SU-DHL-6 (cell line): Measurements from ENCODE around the gene USP46.

Source experiments
- H2AFZ ChIP-seq: fragments of 200-600 bp; sonication (generic); 2 replicates; pipeline ENCODE4 v1.6.1; 2014; ENCODE audit warnings: low read depth, mild to moderate bottlenecking, moderate library complexity, mixed read lengths, antibody characterized with exemption, low read length; ENCODE audit not compliant: severe bottlenecking
- H3F3A ChIP-seq: fragments of 200-600 bp; shearing (Covaris generic); 2 replicates; pipeline ENCODE4 v1.6.0; 2016; ENCODE audit warnings: antibody characterized with exemption, mild to moderate bottlenecking; ENCODE audit not compliant: insufficient read depth
- H3K27ac ChIP-seq: fragments of 200-600 bp; sonication (generic); 2 replicates; pipeline ENCODE4 v1.5.1; 2016; ENCODE audit warnings: low read depth, mild to moderate bottlenecking, low read length, moderate library complexity, mixed read lengths
- H3K27me3 ChIP-seq: fragments of 200-600 bp; sonication (generic), shearing (Covaris generic); 2 replicates; pipeline ENCODE4 v1.6.0; 2014; ENCODE audit warnings: mild to moderate bottlenecking, low read length
- H3K36me3 ChIP-seq: fragments of 200-600 bp; sonication (generic); 2 replicates; pipeline ENCODE4 v1.6.1; 2014; ENCODE audit warnings: mild to moderate bottlenecking, low read length, mixed read lengths
- H3K4me2 ChIP-seq: fragments of 300-600, 200-600 bp; shearing (Covaris generic), sonication (generic); 2 replicates; pipeline ENCODE4 v1.6.0; 2014; ENCODE audit warnings: low read length, low read depth, mild to moderate bottlenecking; ENCODE audit not compliant: poor library complexity, severe bottlenecking
- H3K4me3 ChIP-seq: fragments of 200-600 bp; sonication (generic); 2 replicates; pipeline ENCODE4 v1.5.1; 2014; ENCODE audit warnings: antibody characterized with exemption, low read length, mild to moderate bottlenecking, mixed read lengths; ENCODE audit not compliant: insufficient read depth, poor library complexity, severe bottlenecking
- H3K79me2 ChIP-seq: fragments of 200-600 bp; sonication (generic); 2 replicates; pipeline ENCODE4 v1.6.1; 2014; ENCODE audit warnings: mild to moderate bottlenecking, low read length, moderate library complexity; ENCODE audit not compliant: insufficient read depth
- H3K9ac ChIP-seq: fragments of 200-600 bp; sonication (generic); 2 replicates; pipeline ENCODE4 v1.7.0; 2014; ENCODE audit warnings: mild to moderate bottlenecking, low read length
- H3K9me2 ChIP-seq: fragments of 200-600 bp; sonication (generic); replicated peaks from 2 replicates; pipeline ENCODE4 v1.6.1; 2014; ENCODE audit warnings: low read length; ENCODE audit not compliant: insufficient read depth
- H3K9me3 ChIP-seq: fragments of 200-600 bp; sonication (generic); 2 replicates; pipeline ENCODE4 v1.6.1; 2014; ENCODE audit warnings: low read length, mixed read lengths; ENCODE audit not compliant: insufficient read depth
- H4K20me1 ChIP-seq: fragments of 200-600 bp; sonication (generic); 2 replicates; pipeline ENCODE4 v1.6.1; 2014; ENCODE audit warnings: low read depth, mild to moderate bottlenecking, antibody characterized with exemption, low read length, moderate library complexity, mixed read lengths
- CTCF ChIP-seq: fragments of 200-600 bp; sonication (generic); IDR thresholded peaks from one replicate; pipeline ENCODE4 v1.5.1; 2017; ENCODE audit warnings: antibody characterized with exemption, mild to moderate bottlenecking, low read length, moderate library complexity; ENCODE audit not compliant: insufficient read depth, poor library complexity, severe bottlenecking
- EZH2phosphoT487 ChIP-seq: fragments of 200-600 bp; sonication (generic), shearing (Covaris generic); conservative IDR thresholded peaks from 2 replicates; pipeline ENCODE4 v1.6.1; 2018; ENCODE audit warnings: mild to moderate bottlenecking, antibody characterized with exemption, low read length, moderate library complexity, mixed read lengths

The USP46 gene

GRCh38 chr4:52572936-52573485 is 86.1 kb downstream of the USP46 start:
- H2AFZ ChIP-seq: no peak overlapping the region
- H3K36me3 ChIP-seq: no peaks in the 10 kb centered on the region
- H4K20me1 ChIP-seq: no peaks in the 10 kb centered on the region
- no peaks in the 10 kb centered on the region for H3F3A ChIP-seq
- no peaks in the 10 kb centered on the region for H3K9me2 ChIP-seq
- no peaks in the 10 kb centered on the region for H3K9me3 ChIP-seq
- H3K4me3 ChIP-seq: no peak overlapping the region
- TF ChIP-seq CTCF: no peak
- no peak for TF ChIP-seq EZH2phosphoT487
- no peak overlapping the region for H3K9ac ChIP-seq
- no peaks in the 10 kb centered on the region for H3K27me3 ChIP-seq
- H3K79me2 ChIP-seq: no peaks in the 10 kb centered on the region
- no peak overlapping the region for H3K27ac ChIP-seq
- H3K4me2 ChIP-seq: no peak overlapping the region

- H3K9me2 ChIP-seq: no peaks in the 10 kb centered on the region
- no peak overlapping the region for H2AFZ ChIP-seq
- no peak overlapping the region for H3K4me2 ChIP-seq
- H3K9me3 ChIP-seq: no peaks in the 10 kb centered on the region
- H3K36me3 ChIP-seq: no peaks in the 10 kb centered on the region
- H4K20me1 ChIP-seq: no peaks in the 10 kb centered on the region
- no peaks in the 10 kb centered on the region for H3K27me3 ChIP-seq
- TF ChIP-seq EZH2phosphoT487 (no peak), CTCF (no peak)
- no peak overlapping the region for H3K9ac ChIP-seq
- H3K4me3 ChIP-seq: no peak overlapping the region
- no peaks in the 10 kb centered on the region for H3K79me2 ChIP-seq
- no peak overlapping the region for H3K27ac ChIP-seq
- H3F3A ChIP-seq: no peaks in the 10 kb centered on the region
Measured at GRCh38 chr4:52568351-52568750, 90.8 kb downstream of the USP46 start.

DNA sequence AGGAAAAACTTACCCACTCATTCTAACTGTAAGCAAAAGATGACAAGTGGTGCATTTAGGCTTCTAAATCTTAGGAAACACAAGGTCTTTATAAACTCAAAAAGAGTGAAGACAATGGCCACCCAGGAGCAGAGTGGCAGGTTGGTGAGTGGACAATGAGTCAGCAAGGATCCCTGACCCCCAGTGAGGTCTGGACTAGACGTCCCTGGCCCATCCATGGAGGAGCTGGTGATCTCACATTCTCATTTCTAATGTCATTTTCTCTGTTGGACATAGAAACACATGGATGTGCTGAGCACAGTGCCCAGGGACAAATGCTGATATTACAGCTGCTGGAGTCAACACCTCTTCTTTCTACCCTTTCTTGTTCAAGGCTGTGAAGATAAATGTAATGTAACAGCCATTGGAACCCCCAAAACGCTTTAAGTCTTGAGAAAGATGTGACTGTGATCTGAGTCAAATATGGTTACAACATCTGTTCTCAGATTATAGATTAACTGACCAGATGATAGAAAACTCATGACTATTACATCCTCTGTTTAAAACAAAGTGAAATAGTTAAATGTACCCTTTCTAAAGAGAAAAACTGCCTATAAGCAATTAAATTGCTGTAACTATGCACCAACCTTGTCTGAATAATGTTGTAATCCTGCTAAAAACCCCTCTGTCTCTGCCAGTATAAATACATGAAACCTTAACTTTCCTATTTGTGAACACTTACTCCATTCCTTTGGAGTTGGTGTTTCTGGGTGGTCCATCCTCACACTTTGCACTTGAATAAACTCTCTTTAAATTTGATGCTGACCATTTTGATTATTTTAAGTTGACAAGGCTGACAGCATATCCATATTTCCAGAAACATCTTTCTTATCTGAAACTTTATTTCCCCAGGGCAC is 92.7 kb downstream of the USP46 start:
- no peak overlapping the region for H3K4me2 ChIP-seq

More for the DNA sequence above, 92.7 kb downstream of the USP46 start:
- H3K9me2 ChIP-seq: no peaks in the 10 kb centered on the region
- H3K27ac ChIP-seq: no peak overlapping the region
- H4K20me1 ChIP-seq: no peaks in the 10 kb centered on the region
- no peaks in the 10 kb centered on the region for H3K79me2 ChIP-seq
- no peaks in the 10 kb centered on the region for H3K9me3 ChIP-seq
- no peaks in the 10 kb centered on the region for H3K36me3 ChIP-seq
- H3K4me3 ChIP-seq: no peak overlapping the region
- H3F3A ChIP-seq: no peaks in the 10 kb centered on the region
- no peaks in the 10 kb centered on the region for H3K27me3 ChIP-seq
- no peak overlapping the region for H2AFZ ChIP-seq
- no peak overlapping the region for H3K9ac ChIP-seq
- TF ChIP-seq CTCF: no peak
- TF ChIP-seq EZH2phosphoT487: no peak
